CD4-positive, alpha-beta T cell treated with Interleukin-1 beta for 1 hour (primary cell): ENCODE data around the gene ACTN3.
A peak's percentile ranks its signal among the peaks of the same experiment; 100 is the strongest.

Experiments used
- DNase-seq, 2 donors: peaks; one replicate each; pipeline ENCODE4 v3.0.0-alpha.2; 2020 to 2022

Gene ACTN3

GRCh38 chr11:66545701-66546367 lies 869 bp upstream of the ACTN3 start, which contains the start of gene ZDHHC24:
ZDHHC24 (minus strand) TSS chr11:66546048; CDS start chr11:66546003, 45 bp downstream.
- peak; percentile 91 for DNase-seq

DNA sequence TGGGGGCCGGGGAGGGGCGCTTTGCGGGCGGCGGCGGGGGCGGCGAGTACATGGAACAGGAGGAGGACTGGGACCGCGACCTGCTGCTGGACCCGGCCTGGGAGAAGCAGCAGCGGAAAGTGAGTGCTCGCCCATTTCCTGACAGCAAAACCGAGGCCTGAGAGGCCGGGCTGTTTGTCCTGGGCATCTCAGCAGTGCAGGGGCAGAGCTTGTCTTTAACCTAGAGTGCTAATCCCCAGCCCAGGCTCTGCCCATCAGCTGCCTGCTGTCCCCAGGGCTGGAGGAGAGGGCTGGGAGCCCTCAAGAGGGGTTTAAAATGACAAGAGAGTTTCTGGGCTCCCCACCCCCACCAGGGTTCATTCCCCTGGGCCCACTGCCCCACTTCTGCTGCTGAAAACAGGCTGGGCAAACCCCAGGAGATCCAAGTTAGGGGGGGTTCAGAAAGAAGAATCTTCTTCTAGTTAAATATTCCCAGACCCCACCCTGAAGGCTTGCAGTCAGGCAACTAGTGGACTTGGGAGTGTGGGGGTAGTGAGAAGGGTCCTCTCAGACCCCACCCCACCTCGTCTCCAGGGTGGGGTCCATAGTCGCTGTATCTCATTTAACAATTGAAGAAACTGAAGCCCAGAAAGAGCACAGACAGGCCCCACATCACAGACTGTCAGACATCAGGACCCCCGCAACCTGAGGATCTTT lies 411 bp downstream of the ACTN3 start:
- DNase-seq, result no peak

GRCh38 chr11:66547662-66548009 lies 933 bp downstream of the ACTN3 start:
- DNase-seq, result no peak

DNA sequence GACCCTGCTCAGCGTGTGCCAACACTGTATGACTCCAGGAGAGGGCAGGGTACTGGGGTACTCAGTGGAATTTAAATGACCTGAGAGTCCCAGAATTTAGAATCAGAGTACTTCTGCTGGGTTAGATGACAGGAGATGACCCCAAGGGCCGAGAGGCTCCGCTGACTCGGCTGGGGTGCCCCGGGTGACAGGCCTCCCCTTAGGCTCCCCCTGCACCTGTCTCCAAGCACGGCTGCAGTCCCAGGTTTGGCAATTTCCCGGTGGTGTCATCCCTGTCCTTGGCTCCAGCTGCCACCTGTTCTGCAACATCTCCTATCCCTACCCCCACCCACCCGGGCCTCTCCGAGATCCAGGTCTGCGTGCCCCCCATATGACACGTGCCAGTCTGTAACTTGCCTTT lies 1.3 kb downstream of the ACTN3 start:
- no peak for DNase-seq

GRCh38 chr11:66548774-66549630 lies 2.3 kb downstream of the ACTN3 start:
- DNase-seq, result no peak

DNA sequence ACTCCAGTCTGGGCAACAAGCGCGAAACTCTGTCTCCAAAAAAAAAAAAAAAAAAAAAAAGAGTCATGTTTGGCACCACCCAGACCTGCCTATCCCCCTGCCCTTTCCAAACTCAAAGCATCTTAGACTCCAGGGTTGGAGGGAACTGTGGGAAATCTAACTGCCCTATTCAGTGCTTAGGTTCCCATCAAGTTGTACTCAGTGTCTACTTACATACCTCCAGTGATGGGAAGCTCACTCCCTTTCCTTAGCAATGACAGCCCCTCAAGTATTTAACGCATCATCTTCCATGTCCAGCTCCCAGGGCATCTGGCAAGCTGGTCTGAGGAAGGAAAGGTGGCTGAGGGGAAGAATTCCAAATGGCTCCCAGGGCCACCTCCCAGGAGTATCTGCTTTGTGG lies 3.0 kb downstream of the ACTN3 start:
- no peak for DNase-seq

- DNase-seq, result no peak
Observed at GRCh38 chr11:66550887-66551286, 4.2 kb downstream of the ACTN3 start.

DNA sequence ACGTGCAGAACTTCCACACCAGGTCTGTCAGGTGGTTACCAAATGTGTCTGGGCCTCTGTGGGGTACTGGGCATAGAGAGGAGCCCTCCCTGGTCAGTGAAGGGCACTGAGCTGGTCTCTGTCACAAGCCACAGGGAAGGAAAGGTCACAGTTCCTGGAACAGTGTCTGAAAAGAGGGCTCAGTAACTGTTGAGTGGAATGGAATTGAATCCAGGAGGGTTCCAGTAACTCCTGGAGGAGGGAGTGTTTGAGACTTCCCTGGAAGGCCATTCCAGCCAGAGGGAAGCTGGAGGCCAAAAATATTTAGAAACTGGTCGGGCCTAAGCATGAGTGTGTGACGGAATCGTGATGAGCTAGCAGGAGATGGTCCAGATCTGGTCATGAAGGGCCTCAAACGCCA lies 7.9 kb downstream of the ACTN3 start:
- no peak for DNase-seq

DNA sequence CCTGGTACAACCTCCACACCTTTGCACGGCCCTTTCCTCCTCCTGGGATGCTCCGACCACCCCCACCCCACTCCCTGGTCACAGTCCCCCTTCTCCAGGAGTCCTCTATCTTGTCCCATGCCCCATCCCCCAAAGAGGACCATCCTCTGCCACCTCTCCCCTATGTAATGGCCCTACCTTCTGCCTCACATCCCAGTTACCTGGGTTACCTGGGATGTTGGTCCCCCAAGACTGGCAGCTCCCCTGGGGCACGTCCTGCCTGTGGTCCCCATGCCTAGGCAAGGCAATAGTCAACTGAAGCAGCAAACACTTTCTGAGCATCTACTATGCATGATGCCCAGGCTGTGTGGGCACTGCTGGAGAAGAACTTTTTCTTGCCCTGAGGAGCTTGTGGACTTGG lies 8.7 kb downstream of the ACTN3 start:
- no peak for DNase-seq

- DNase-seq, result no peak
Observed at GRCh38 chr11:66556086-66556485, 9.4 kb downstream of the ACTN3 start.

- DNase-seq, result no peak
Observed at GRCh38 chr11:66557733-66558326, 11.1 kb downstream of the ACTN3 start.

DNA sequence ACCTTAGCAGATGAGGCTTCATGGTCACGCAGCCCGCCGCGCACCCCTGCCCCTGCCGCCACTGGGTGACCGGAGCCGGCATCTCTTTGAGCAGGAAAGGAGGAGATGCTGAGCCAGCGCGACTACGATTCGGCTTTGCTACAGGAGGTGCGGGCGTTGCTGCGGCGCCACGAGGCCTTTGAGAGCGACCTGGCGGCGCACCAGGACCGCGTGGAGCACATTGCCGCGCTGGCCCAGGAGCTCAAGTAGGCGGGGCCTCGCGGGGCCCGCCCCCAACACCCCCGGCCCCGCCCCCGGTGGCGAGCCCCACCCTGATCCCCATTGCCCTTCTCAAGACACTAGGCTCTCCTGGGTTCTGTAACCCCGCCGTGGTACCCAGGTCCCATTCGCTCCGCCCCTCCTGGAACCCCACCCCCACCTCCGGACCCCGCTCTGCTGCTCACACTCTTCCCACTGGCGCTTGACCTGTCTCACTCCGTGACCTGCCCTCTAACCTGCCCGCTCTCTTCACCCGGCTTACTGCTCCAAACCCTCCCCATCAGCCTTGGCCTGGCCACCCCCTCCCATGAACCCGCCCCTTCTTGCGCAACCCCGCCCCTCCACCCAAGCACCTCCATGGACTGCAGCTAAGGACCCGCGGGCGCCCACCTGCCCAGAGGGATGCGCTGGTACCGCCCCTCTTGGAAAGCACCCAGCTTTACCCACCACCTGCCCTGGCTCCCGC lies 12.6 kb downstream of the ACTN3 start:
- peak; percentile 39 to 46 for DNase-seq

- no peak for DNase-seq
Observed at GRCh38 chr11:66559866-66560676, 13.4 kb downstream of the ACTN3 start.

DNA sequence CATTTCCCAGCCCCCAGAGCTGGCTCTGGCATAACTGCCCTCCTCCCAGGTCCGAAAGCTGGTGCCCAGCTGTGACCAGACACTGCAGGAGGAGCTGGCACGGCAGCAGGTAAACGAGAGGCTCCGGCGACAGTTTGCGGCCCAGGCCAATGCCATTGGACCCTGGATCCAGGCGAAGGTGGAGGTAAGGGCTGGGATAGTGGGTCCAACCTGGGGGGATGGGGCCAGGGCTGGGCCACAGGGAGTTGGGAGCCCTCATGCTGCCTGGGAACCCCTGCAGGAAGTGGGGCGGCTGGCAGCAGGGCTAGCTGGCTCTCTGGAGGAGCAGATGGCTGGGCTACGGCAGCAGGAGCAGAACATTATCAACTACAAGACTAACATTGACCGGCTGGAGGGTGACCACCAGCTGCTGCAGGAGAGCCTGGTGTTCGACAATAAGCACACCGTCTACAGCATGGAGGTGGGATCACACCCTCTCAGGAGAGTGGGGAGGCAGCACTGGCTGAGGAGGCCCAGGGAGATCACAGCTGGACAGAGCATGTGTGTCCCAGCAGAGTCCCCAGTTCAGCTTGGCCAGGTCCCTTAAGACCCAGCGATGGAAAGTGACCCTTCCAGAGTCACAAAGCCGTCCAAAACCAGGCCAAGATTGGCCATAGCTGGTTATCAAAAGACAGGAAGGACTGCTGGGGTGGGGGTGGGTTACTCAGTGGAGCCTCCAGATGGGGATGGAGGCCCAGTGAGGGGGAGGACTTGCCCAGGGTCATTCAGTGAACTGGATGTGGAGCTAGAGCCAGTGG lies 14.7 kb downstream of the ACTN3 start:
- no peak for DNase-seq

DNA sequence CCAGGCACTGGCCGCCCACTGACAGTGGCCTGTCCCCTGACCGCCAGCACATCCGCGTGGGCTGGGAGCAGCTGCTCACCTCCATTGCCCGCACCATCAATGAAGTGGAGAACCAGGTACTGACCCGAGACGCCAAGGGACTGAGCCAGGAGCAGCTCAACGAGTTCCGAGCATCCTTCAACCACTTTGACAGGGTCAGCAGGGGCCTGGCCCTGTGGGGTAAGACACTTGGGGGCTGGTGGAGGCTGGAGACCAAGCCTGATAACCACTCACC lies 15.2 kb downstream of the ACTN3 start:
- no peak for DNase-seq

GRCh38 chr11:66562275-66562674 lies 15.6 kb downstream of the ACTN3 start:
- DNase-seq, result no peak

GRCh38 chr11:66562907-66563583 lies 16.3 kb downstream of the ACTN3 start:
- no peak for DNase-seq

GRCh38 chr11:66563832-66564231 lies 17.1 kb downstream of the ACTN3 start:
- DNase-seq, result no peak

GRCh38 chr11:66564538-66564937 lies 17.8 kb downstream of the ACTN3 start:
- DNase-seq, result no peak

DNA sequence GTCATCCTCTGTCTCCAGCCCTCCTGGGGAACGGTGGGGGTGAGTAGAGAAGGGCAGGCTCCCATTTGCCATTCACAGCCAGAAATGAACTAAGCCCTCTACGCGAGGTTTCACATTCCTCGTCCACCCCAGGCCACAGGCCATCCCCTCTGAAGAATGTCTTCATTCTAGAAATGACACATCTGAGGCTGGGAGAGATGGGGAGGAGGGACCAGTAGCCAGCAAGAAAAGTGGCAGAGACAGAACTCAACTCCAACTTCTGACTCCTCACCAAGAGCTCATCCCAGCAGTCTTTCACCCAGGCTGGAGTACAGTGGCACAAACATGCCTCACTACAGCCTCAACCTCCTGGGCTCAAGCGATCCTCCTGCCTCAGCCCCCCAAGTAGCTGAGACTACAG lies 18.3 kb downstream of the ACTN3 start:
- DNase-seq, result no peak

GRCh38 chr11:66566221-66566620 lies 19.5 kb downstream of the ACTN3 start:
- DNase-seq, result no peak
